Fibroblast of mammary gland (primary cell): ENCODE measurements around the gene OR4M1.
"Not testable (repeated sequence)": the region's sequence is repeated elsewhere in the genome, so short reads cannot be mapped to it uniquely, and the experiment has no call there.

ENCODE experiments used
- DNase-seq: peaks from one replicate; pipeline ENCODE4 v3.0.0-alpha.2; 2010; ENCODE audit warnings: low read depth
- H3K4me3 ChIP-seq: 2 replicates; pipeline ENCODE4 v1.5.1; 2011; ENCODE audit warnings: low read depth, mild to moderate bottlenecking, low read length, moderate library complexity; ENCODE audit not compliant: control insufficient read depth
- CTCF ChIP-seq: conservative IDR thresholded peaks from 2 replicates; pipeline ENCODE4 v1.5.1; 2011; ENCODE audit warnings: low read depth, low read length, inconsistent platforms; ENCODE audit not compliant: control insufficient read depth, insufficient read depth

The OR4M1 gene

GRCh38 chr14:19775587-19775986 is 2.3 kb downstream of the OR4M1 start:
- no peak for DNase-seq
- TF ChIP-seq CTCF, result no peak
- no peak overlapping the region for H3K4me3 ChIP-seq

DNA sequence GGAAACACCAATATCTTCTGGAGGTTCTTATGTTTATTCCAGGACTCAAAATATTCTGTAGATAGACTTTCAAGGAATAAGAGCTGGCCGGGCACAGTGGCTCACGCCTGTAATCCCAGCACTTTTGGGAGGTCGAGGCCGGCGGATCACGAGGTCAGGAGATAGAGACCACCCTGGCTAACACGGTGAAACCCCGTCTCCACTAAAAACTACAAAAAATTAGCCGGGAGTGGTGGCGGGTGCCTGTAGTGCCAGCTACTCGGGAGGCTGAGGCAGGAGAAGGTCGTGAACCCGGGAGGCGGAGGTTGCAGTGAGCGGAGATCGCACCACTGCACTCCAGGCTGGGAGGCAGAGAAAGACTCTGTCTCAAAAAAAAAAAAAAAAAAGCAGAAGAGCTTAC is 12.5 kb downstream of the OR4M1 start:
- DNase-seq, H3K4me3 ChIP-seq: not testable (repeated sequence)

- H3K4me3 ChIP-seq, result not testable (repeated sequence)
These were observed 14.0 kb downstream of the OR4M1 start for GRCh38 chr14:19787318-19787717.

DNA sequence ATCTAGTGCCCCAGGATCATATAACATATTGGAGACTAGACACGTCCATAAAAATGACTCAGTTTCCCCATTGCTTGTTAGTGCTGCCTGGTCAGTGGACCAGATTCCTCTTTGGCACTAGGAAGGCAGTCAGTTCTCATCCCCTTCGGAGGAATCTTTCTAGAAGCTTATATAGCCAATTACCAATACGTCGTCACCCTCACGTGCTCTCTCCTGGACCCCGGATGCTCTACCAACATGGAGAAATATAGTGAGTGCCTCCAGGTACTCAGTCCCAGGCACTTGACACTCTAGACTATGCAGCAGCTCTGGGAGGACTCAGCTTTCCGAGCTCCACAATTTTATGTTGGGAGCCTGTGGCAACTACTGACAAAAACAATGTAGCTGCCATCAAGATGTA is 14.8 kb downstream of the OR4M1 start:
- DNase-seq, result not testable (repeated sequence)

More at GRCh38 chr14:19787318-19787717, 14.0 kb downstream of the OR4M1 start:
- DNase-seq, result not testable (repeated sequence)

DNA sequence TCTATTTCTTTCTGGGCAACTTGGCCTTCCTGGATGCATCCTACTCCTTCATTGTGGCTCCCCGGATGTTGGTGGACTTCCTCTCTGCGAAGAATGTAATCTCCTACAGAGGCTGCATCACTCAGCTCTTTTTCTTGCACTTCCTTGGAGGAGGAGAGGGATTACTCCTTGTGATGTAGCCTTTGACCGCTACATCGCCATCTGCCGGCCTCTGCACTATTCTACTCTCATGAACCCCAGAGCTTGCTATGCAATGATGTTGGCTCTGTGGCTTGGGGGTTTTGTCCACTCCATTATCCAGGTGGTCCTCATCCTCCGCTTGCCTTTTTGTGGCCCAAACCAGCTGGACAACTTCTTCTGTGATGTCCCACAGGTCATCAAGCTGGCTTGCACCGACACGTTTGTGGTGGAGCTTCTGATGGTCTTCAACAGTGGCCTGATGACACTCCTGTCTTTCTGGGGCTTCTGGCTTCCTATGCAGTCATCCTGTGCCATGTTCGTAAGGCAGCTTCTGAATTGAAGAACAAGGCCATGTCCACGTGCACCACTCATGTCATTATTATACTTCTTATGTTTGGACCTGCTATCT is 23.3 kb downstream of the OR4M1 start:
- not testable (repeated sequence) for DNase-seq, H3K4me3 ChIP-seq

More for the DNA sequence above, 14.8 kb downstream of the OR4M1 start:
- H3K4me3 ChIP-seq, result not testable (repeated sequence)

GRCh38 chr14:19799880-19800279 is 26.6 kb downstream of the OR4M1 start:
- DNase-seq, result no peak
- no peak for TF ChIP-seq CTCF
- no peak overlapping the region for H3K4me3 ChIP-seq

GRCh38 chr14:19800282-19801117 is 27.2 kb downstream of the OR4M1 start:
- H3K4me3 ChIP-seq, result no peak overlapping the region
- no peak for TF ChIP-seq CTCF
- DNase-seq, result no peak

DNA sequence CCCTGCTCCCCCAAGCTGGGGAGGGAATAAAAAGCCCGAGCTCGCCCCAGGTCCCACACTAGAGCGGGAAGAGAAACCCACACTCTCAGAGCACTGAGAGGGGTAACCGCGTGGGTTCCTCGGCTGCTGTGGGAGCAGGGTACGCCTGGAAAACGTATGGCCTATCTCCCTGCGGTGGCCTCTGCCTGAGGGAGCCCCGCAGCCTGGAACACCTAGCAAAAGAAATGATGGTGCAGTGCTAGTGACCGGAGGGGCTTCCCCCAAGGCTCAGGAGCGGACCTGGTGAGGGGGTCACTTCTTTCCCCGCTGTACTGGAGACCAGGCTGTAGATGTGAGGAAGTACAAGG is 27.8 kb downstream of the OR4M1 start:
- H3K4me3 ChIP-seq, result no peak overlapping the region
- DNase-seq, result no peak
- TF ChIP-seq CTCF, result no peak

- DNase-seq, H3K4me3 ChIP-seq: not testable (repeated sequence)
These were observed 30.2 kb downstream of the OR4M1 start, which contains the start of gene OR4N2 for GRCh38 chr14:19803470-19803869. OR4N2 (plus strand) TSS chr14:19803770; CDS start chr14:19827449, 23,679 bp downstream.

DNA sequence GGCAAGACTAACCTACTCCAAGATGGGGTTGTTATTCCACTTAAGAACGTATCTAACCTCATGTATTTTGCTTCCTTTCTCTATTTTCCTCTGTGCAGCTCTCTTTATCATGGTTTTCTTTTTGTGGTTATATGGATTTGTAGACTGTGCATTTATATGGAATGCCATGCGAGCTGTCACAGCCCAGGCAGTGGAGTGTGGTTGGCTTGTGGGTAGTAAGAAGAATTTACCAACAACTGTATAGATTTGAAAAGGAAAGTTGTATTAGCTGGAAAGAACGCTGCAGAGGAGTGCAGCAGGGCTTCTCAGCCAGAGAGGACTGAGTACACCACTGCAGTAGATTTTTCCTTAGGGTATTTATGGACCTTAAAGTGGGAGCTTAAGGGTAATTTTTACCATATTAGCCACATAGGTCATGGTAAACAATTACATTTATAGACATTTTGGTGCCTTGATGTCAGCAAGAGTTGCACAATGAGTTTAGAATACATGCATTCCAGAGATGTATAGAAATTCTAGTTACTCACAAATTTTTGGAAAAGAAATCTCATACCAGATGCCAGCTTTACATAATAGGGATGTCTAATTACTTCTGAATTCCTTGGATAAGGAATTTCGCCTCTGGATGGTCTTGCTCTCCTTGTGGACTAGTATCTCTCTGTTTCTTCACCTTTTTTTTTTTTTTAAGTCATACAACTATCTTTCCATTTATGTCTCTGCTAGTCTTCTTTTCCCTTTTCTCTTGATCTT is 40.0 kb downstream of the OR4M1 start:
- not testable (repeated sequence) for DNase-seq, H3K4me3 ChIP-seq

DNA sequence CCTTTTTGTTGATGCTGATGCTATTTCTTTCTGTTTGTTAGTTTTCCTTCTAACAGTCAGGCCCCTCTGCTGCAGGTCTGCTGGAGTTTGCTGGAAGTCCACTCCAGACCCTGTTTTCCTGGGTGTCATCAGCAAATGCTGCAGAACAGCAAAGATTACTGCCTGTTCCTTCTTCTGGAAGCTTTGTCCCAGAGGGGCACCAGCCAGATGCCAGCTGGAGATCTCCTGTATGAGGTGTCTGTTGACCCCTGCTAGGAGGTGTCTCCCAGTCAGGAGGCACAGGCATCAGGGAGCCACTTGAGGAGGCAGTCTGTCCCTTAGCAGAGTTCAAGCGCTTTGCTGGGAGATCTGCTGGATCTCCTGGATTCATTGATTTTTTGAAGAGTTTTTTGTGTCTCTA is 46.6 kb downstream of the OR4M1 start:
- not testable (repeated sequence) for H3K4me3 ChIP-seq, DNase-seq

DNA sequence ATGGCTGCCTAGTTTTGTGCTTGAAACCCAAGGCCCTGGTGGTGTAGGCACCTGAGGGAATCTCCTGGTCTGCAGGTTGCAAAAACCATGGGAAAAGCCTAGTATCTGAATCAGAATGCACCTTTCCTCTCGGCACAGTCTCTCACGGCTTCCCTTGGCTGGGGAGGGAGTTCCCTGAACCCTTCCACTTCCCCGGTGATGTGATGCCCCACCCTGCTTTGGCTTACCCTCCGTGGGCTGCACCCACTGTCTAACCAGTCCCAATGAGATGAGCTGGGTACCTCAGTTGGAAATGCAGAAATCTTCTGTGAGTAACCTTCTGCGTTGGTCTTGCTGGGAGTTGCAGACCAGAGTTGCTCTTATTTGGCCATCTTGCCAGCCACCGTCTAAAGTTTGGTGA is 47.7 kb downstream of the OR4M1 start:
- DNase-seq, H3K4me3 ChIP-seq: not testable (repeated sequence)
